IMR-90 (cell line): ENCODE data around the gene CD8B2. TPM values are rescaled to one million over a fixed set of nuclear protein-coding genes. Genes with fewer than 3 reads are reported as not detected.
"Not testable (repeated sequence)": the region's sequence is repeated elsewhere in the genome, so short reads cannot be mapped to it uniquely, and the experiment has no call there.

Experiments
- ATAC-seq: fragments of 200-7000 bp; cut with Tn5 transposase; 2 replicates; pipeline ENCODE4 v1.9.1; 2020; ENCODE audit warnings: low read depth, mild to moderate bottlenecking, moderate library complexity
- BruUV-seq: library from RNA; stranded (reverse); fragments of 400-500 nt; replicated peaks from 2 replicates; lab custom pipeline; 2021; lab: Mats Ljungman, UMichigan
- CTCF ChIA-PET: fragments of 300-600 bp; formaldehyde crosslinking; extraction: SDS; loops from one replicate; lab custom pipeline; 2021; ENCODE audit warnings: antibody characterized with exemption; lab: Yijun Ruan, JAX
- POLR2A ChIA-PET: fragments of 300-600 bp; sonication (Branson Sonifier 250); formaldehyde crosslinking; loops from one replicate; lab custom pipeline; 2022; ENCODE audit warnings: antibody characterized with exemption; ENCODE audit not compliant: unreplicated experiment; lab: Charles Lee
- DNase-seq: peaks from one replicate; pipeline ENCODE4 v3.0.0; 2013
- H2AFZ ChIP-seq: replicated peaks from 2 replicates; pipeline ENCODE3; 2013; ENCODE audit warnings: low read length, mild to moderate bottlenecking; ENCODE audit not compliant: poor library complexity
- H2AK5ac ChIP-seq: 2 replicates; pipeline ENCODE4 v1.6.1; 2013; ENCODE audit warnings: low read depth, low read length, inconsistent platforms
- H2AK9ac ChIP-seq: replicated peaks from 2 replicates; pipeline ENCODE3; 2013; ENCODE audit warnings: mild to moderate bottlenecking, low read depth, low read length, moderate library complexity; ENCODE audit not compliant: poor library complexity
- H2BK120ac ChIP-seq: 2 replicates; pipeline ENCODE4 v1.6.1; 2013; ENCODE audit warnings: low read depth, low read length, inconsistent platforms
- H2BK15ac ChIP-seq: 3 replicates; pipeline ENCODE4 v1.6.1; 2013; ENCODE audit warnings: low read depth, low read length, inconsistent platforms
- H2BK20ac ChIP-seq: 2 replicates; pipeline ENCODE4 v1.6.1; 2013; ENCODE audit warnings: low read depth, mild to moderate bottlenecking, inconsistent platforms, low read length, moderate library complexity
- H2BK5ac ChIP-seq: 2 replicates; pipeline ENCODE4 v1.6.1; 2013; ENCODE audit warnings: mild to moderate bottlenecking, low read depth, low read length, inconsistent platforms; ENCODE audit not compliant: poor library complexity, severe bottlenecking
- H3K14ac ChIP-seq: replicated peaks from 2 replicates; pipeline ENCODE4 v1.6.1; 2013; ENCODE audit warnings: low read depth, low read length, inconsistent platforms
- H3K18ac ChIP-seq: 2 replicates; pipeline ENCODE4 v1.6.1; 2013; ENCODE audit warnings: low read depth, low read length, control low read depth
- H3K23ac ChIP-seq: 2 replicates; pipeline ENCODE4 v1.6.1; 2013; ENCODE audit warnings: low read depth, low read length, inconsistent platforms
- H3K27ac ChIP-seq: 2 replicates; pipeline ENCODE4 v1.5.1; 2013; ENCODE audit warnings: mild to moderate bottlenecking, control low read depth, low read length; ENCODE audit not compliant: insufficient read depth
- H3K27me3 ChIP-seq: 2 replicates; pipeline ENCODE4 v1.6.1; 2013; ENCODE audit warnings: low read length; ENCODE audit not compliant: control insufficient read depth, insufficient read depth
- H3K36me3 ChIP-seq: 2 replicates; pipeline ENCODE4 v1.6.1; 2013; ENCODE audit warnings: low read length, mixed read lengths; ENCODE audit not compliant: control insufficient read depth, insufficient read depth
- H3K4ac ChIP-seq: 2 replicates; pipeline ENCODE4 v1.6.1; 2013; ENCODE audit warnings: low read depth, low read length, inconsistent platforms
- H3K4me1 ChIP-seq: 2 replicates; pipeline ENCODE4 v1.6.1; 2013; ENCODE audit warnings: low read length, mixed read lengths; ENCODE audit not compliant: control insufficient read depth, insufficient read depth
- H3K4me2 ChIP-seq: 2 replicates; pipeline ENCODE4 v1.6.1; 2013; ENCODE audit warnings: low read depth, mild to moderate bottlenecking, control low read depth, low read length, moderate library complexity
- H3K4me3 ChIP-seq: 2 replicates; pipeline ENCODE4 v1.5.1; 2013; ENCODE audit warnings: low read depth, mild to moderate bottlenecking, control low read depth, low read length, moderate library complexity; ENCODE audit not compliant: insufficient read depth
- H3K56ac ChIP-seq: 2 replicates; pipeline ENCODE4 v1.6.1; 2013; ENCODE audit warnings: low read length, inconsistent platforms; ENCODE audit not compliant: insufficient read depth; ENCODE audit errors: extremely low read depth
- H3K79me1 ChIP-seq, 2 experiments: 2 replicates each; pipeline ENCODE4 v1.6.1; 2013; ENCODE audit warnings: low read length in 2 of 2, inconsistent platforms in 1 of 2, low read depth in 1 of 2
- H3K9ac ChIP-seq: 2 replicates; pipeline ENCODE4 v1.6.1; 2013; ENCODE audit warnings: low read depth, low read length, control low read depth
- H3K9me1 ChIP-seq: 2 replicates; pipeline ENCODE4 v1.6.1; 2013; ENCODE audit warnings: low read length, inconsistent platforms; ENCODE audit not compliant: insufficient read depth
- H3K9me3 ChIP-seq: 2 replicates; pipeline ENCODE4 v1.6.1; 2013; ENCODE audit warnings: low read length; ENCODE audit not compliant: control insufficient read depth, insufficient read depth
- H4K20me1 ChIP-seq: 2 replicates; pipeline ENCODE4 v1.6.1; 2013; ENCODE audit warnings: low read length, inconsistent platforms; ENCODE audit not compliant: insufficient read depth
- H4K5ac ChIP-seq: 2 replicates; pipeline ENCODE4 v1.6.1; 2013; ENCODE audit warnings: mild to moderate bottlenecking, low read depth, low read length, control low read depth
- H4K8ac ChIP-seq, 2 experiments: 2 replicates each; pipeline ENCODE4 v1.6.1; 2013; ENCODE audit warnings: low read depth in 2 of 2, low read length in 2 of 2, control low read depth in 1 of 2, inconsistent platforms in 1 of 2
- H4K91ac ChIP-seq: 2 replicates; pipeline ENCODE4 v1.6.1; 2013; ENCODE audit warnings: low read depth, low read length, inconsistent platforms; ENCODE audit not compliant: insufficient read depth
- WGBS, 2 experiments: methylation state at CpG; one replicate each; pipeline versions ENCODE4 v1.1.5 to v1.1.7; 2013; ENCODE audit warnings: missing lambda C conversion rate in 2 of 2; ENCODE audit not compliant: insufficient read length in 1 of 2; ENCODE audit errors: extremely low coverage in 2 of 2; 5-methylcytosine and 5-hydroxymethylcytosine counted together
- dilution Hi-C: fragments of 300-500 bp; cut with HindIII; formaldehyde crosslinking; loops from one replicate; pipeline ENCODE4 v1.14.3; 2018; ENCODE audit warnings: low sequenced_read_pairs; ENCODE audit not compliant: unreplicated experiment
- in situ Hi-C: fragments of 300-500 bp; cut with MboI; formaldehyde crosslinking; loops from 3 replicates; pipeline ENCODE4 v1.14.3; 2019; ENCODE audit warnings: low sequenced_read_pairs, inconsistent platforms, mixed read lengths
- intact Hi-C: fragments of 100-400 bp; cut with micrococcal nuclease; formaldehyde crosslinking; loops from 2 replicates; pipeline ENCODE4 v1.10.0; 2022
- polyA plus RNA-seq, 3 experiments: library from polyadenylated mRNA; depleted of rRNA; stranded (reverse); fragments of >200 nt; gene quantifications; 2 replicates each; pipeline ENCODE4 v1.2.3, GENCODE V29; 2012; ENCODE audit warnings: low replicate concordance in 1 of 3
- total RNA-seq: library from RNA; depleted of rRNA; stranded (reverse); fragments of >200 nt; gene quantifications from 2 replicates; pipeline ENCODE4 v1.2.3, GENCODE V29; 2012

CD8B2 gene
- total and polyA plus RNA-seq, 2 of the 4 experiments (the other 2 are of a cell fraction): not detected

- BruUV-seq, H3K14ac ChIP-seq, ATAC-seq, H3K9ac ChIP-seq, intact Hi-C loops, H2BK5ac ChIP-seq, H2BK120ac ChIP-seq, H3K9me1 ChIP-seq, H2BK20ac ChIP-seq, DNase-seq, H3K56ac ChIP-seq, H3K4me2 ChIP-seq, H3K36me3 ChIP-seq, H3K79me1 ChIP-seq, in situ Hi-C loops, H4K8ac ChIP-seq, H3K4me3 ChIP-seq, dilution Hi-C loops, H3K27ac ChIP-seq, POLR2A ChIA-PET, H2BK15ac ChIP-seq, H4K91ac ChIP-seq, H4K20me1 ChIP-seq, H2AFZ ChIP-seq, H3K4ac ChIP-seq, H3K23ac ChIP-seq, H2AK5ac ChIP-seq, H3K18ac ChIP-seq, H3K4me1 ChIP-seq, H4K5ac ChIP-seq, H3K27me3 ChIP-seq, CTCF ChIA-PET, H3K9me3 ChIP-seq, H2AK9ac ChIP-seq: not testable (repeated sequence)
- no CpG with 5 or more reads among the region's 7 CpGs for WGBS, 2 experiments
Observed at GRCh38 chr2:106500350-106500749, 13.2 kb downstream of the CD8B2 start.

GRCh38 chr2:106502351-106502750, 15.2 kb downstream of the CD8B2 start:
- H2BK15ac ChIP-seq, H4K20me1 ChIP-seq, H2AFZ ChIP-seq, ATAC-seq, dilution Hi-C loops, H3K4me2 ChIP-seq, BruUV-seq, H2BK120ac ChIP-seq, H3K27ac ChIP-seq, H3K79me1 ChIP-seq, H3K56ac ChIP-seq, H3K4me3 ChIP-seq, H3K9me1 ChIP-seq, intact Hi-C loops, H4K5ac ChIP-seq, CTCF ChIA-PET, H3K23ac ChIP-seq, POLR2A ChIA-PET, H3K27me3 ChIP-seq, H2AK9ac ChIP-seq, H3K18ac ChIP-seq, DNase-seq, H3K9me3 ChIP-seq, H3K36me3 ChIP-seq, H3K4me1 ChIP-seq, H3K9ac ChIP-seq, in situ Hi-C loops, H3K14ac ChIP-seq, H4K8ac ChIP-seq, H2BK20ac ChIP-seq, H2BK5ac ChIP-seq, H4K91ac ChIP-seq, H2AK5ac ChIP-seq, H3K4ac ChIP-seq: not testable (repeated sequence)
- no CpG with 5 or more reads among the region's 8 CpGs for WGBS, 2 experiments
